ENCODE results near the gene GPR32.
"Not testable (repeated sequence)": the region's sequence is repeated elsewhere in the genome, so short reads cannot be mapped to it uniquely, and the experiment has no call there.

GPR32 gene

GRCh38 chr19:50750010-50750409, 20.3 kb upstream of the GPR32 start:
- DNase-seq = no peak

GRCh38 chr19:50753879-50754278, 16.4 kb upstream of the GPR32 start:
- no peak for DNase-seq

GRCh38 chr19:50756244-50756643, 14.0 kb upstream of the GPR32 start:
- not testable (repeated sequence) for DNase-seq

- DNase-seq = not testable (repeated sequence)
These were observed 12.6 kb upstream of the GPR32 start for GRCh38 chr19:50757624-50758023.

GRCh38 chr19:50759076-50759475, 11.2 kb upstream of the GPR32 start:
- not testable (repeated sequence) for DNase-seq

GRCh38 chr19:50759886-50760285, 10.4 kb upstream of the GPR32 start:
- no peak for DNase-seq

- DNase-seq = not testable (repeated sequence)
These were observed 8.8 kb upstream of the GPR32 start for GRCh38 chr19:50761501-50761900.

GRCh38 chr19:50763521-50763920, 6.7 kb upstream of the GPR32 start:
- DNase-seq = not testable (repeated sequence)

GRCh38 chr19:50764409-50764808, 5.9 kb upstream of the GPR32 start:
- no peak for DNase-seq

- not testable (repeated sequence) for DNase-seq
These were observed 3.5 kb upstream of the GPR32 start for GRCh38 chr19:50766746-50767145.

GRCh38 chr19:50767263-50767662, 3.0 kb upstream of the GPR32 start:
- DNase-seq = not testable (repeated sequence)

GRCh38 chr19:50768277-50768676, 2.0 kb upstream of the GPR32 start:
- no peak for DNase-seq

- no peak for DNase-seq
These were observed 624 bp downstream of the GPR32 start for GRCh38 chr19:50770888-50771287.

- DNase-seq = no peak
These were observed 2.2 kb downstream of the GPR32 start for GRCh38 chr19:50772476-50772875.

GRCh38 chr19:50772912-50773311, 2.6 kb downstream of the GPR32 start:
- not testable (repeated sequence) for DNase-seq

- not testable (repeated sequence) for DNase-seq
These were observed 3.2 kb downstream of the GPR32 start for GRCh38 chr19:50773454-50773853.

GRCh38 chr19:50776131-50776530, 5.9 kb downstream of the GPR32 start:
- no peak for DNase-seq

GRCh38 chr19:50777261-50777660, 7.0 kb downstream of the GPR32 start:
- DNase-seq = no peak

GRCh38 chr19:50777830-50778303, 7.6 kb downstream of the GPR32 start:
- DNase-seq = no peak

- no peak for DNase-seq
These were observed 8.7 kb downstream of the GPR32 start for GRCh38 chr19:50778906-50779430.

- DNase-seq = no peak
These were observed 9.5 kb downstream of the GPR32 start for GRCh38 chr19:50779504-50780457.

- no peak for DNase-seq
These were observed 10.6 kb downstream of the GPR32 start for GRCh38 chr19:50780753-50781435.

GRCh38 chr19:50783848-50784152, 13.5 kb downstream of the GPR32 start:
- DNase-seq = not testable (repeated sequence)

GRCh38 chr19:50784710-50785109, 14.4 kb downstream of the GPR32 start:
- no peak for DNase-seq
